PFSK-1 (cell line): ENCODE measurements around the gene ZNF536.

Experiments
- FOXP2 ChIP-seq: optimal IDR thresholded peaks from 2 replicates; pipeline ENCODE3; 2011; ENCODE audit warnings: borderline replicate concordance, control low read depth, inconsistent platforms; ENCODE audit not compliant: insufficient read depth; ENCODE audit errors: extremely low read length, extremely low read depth
- POLR2AphosphoS5 ChIP-seq: IDR thresholded peaks from 2 replicates; pipeline ENCODE4 v1.6.1; 2012; ENCODE audit warnings: low read depth, mild to moderate bottlenecking, control low read depth, low read length, moderate library complexity
- REST ChIP-seq, 2 experiments: IDR thresholded peaks; 2 replicates each; pipeline versions ENCODE4 v1.6.1 to v1.8.0; 2011 to 2012; ENCODE audit warnings: low read depth in 2 of 2, low read length in 2 of 2, control low read depth in 1 of 2, inconsistent platforms in 1 of 2, mild to moderate bottlenecking in 1 of 2, moderate library complexity in 1 of 2; ENCODE audit not compliant: insufficient read depth in 1 of 2
- SIN3A ChIP-seq: IDR thresholded peaks from 2 replicates; pipeline ENCODE4 v1.6.1; 2012; ENCODE audit warnings: mild to moderate bottlenecking, low read length, moderate library complexity, borderline replicate concordance; ENCODE audit not compliant: insufficient read depth
- TAF1 ChIP-seq: IDR thresholded peaks from 2 replicates; pipeline ENCODE4 v1.6.1; 2012; ENCODE audit warnings: low read length, control low read depth, borderline replicate concordance; ENCODE audit not compliant: insufficient read depth

Gene ZNF536

GRCh38 chr19:30425885-30426838, 54.0 kb downstream of the ZNF536 start:
- TF ChIP-seq REST (IDR thresholded peaks at IDR 0.05; ENCODE audit: insufficient read depth in 1 of 2, low read depth in 2 of 2, low read length in 2 of 2) (no peak), TAF1 (no peak), SIN3A (no peak)

GRCh38 chr19:30426864-30427263, 54.7 kb downstream of the ZNF536 start:
- TF ChIP-seq SIN3A (no peak), POLR2AphosphoS5 (no peak), TAF1 (no peak), FOXP2 (no peak), REST (IDR thresholded peaks at IDR 0.05; ENCODE audit: insufficient read depth in 1 of 2, low read depth in 2 of 2, low read length in 2 of 2) (no peak)

GRCh38 chr19:30428092-30428680, 56.0 kb downstream of the ZNF536 start:
- TF ChIP-seq SIN3A (no peak), TAF1 (no peak), FOXP2 (no peak), REST (IDR thresholded peaks at IDR 0.05; ENCODE audit: insufficient read depth in 1 of 2, low read depth in 2 of 2, low read length in 2 of 2) (no peak), POLR2AphosphoS5 (no peak)

- TF ChIP-seq FOXP2: no peak
- TF ChIP-seq REST (IDR thresholded peaks at IDR 0.05; ENCODE audit: insufficient read depth in 1 of 2, low read depth in 2 of 2, low read length in 2 of 2): no peak
These were observed 56.7 kb downstream of the ZNF536 start for GRCh38 chr19:30428844-30429243.
